HepG2 (cell line): ENCODE results near the gene NPDC1. TPM values are rescaled to one million over a fixed set of nuclear protein-coding genes. Genes with fewer than 3 reads are reported as not detected.
A peak's percentile ranks its signal among the peaks of the same experiment; 100 is the strongest.

ENCODE experiments used
- ARNTL ChIP-seq: sonication (generic); formaldehyde crosslinking; IDR thresholded peaks from 2 replicates; pipeline ENCODE4 v1.4.0; 2020; ENCODE audit warnings: mild to moderate bottlenecking, missing genetic modification reagents
- ATF7 ChIP-seq, 2 experiments: fragments of 450-650 bp in 1 of 2; sonication (generic) in 1 of 2; formaldehyde crosslinking in 1 of 2; IDR thresholded peaks; 2 replicates each; pipeline versions ENCODE4 v1.4.0 to v1.6.1; 2016 to 2020; ENCODE audit warnings: antibody characterized with exemption in 1 of 2, mild to moderate bottlenecking in 1 of 2, missing genetic modification reagents in 1 of 2
- FOXK2 ChIP-seq: fragments of 450-650 bp; IDR thresholded peaks from 2 replicates; pipeline ENCODE4 v1.6.1; 2016
- GATA4 ChIP-seq: sonication (generic); IDR thresholded peaks from 2 replicates; pipeline ENCODE4 v1.6.1; 2016; ENCODE audit warnings: antibody characterized with exemption, low read depth, borderline replicate concordance
- GTF2F1 ChIP-seq: fragments of 150-350 bp; IDR thresholded peaks from 2 replicates; pipeline ENCODE4 v1.6.1; 2014; ENCODE audit warnings: low read length
- JARID2 ChIP-seq: sonication (generic); formaldehyde crosslinking; IDR thresholded peaks from 2 replicates; pipeline ENCODE4 v1.8.1; 2023; ENCODE audit warnings: missing genetic modification reagents, inconsistent platforms; ENCODE audit not compliant: insufficient replicate concordance
- NFIB ChIP-seq: sonication (generic); formaldehyde crosslinking; IDR thresholded peaks from 2 replicates; pipeline ENCODE4 v1.9.0; 2021; ENCODE audit warnings: missing genetic modification reagents, mild to moderate bottlenecking, borderline replicate concordance
- RARG ChIP-seq: sonication (generic); formaldehyde crosslinking; IDR thresholded peaks from 2 replicates; pipeline ENCODE4 v1.4.0; 2020; ENCODE audit warnings: low read depth, mild to moderate bottlenecking, missing genetic modification reagents
- RNF2 ChIP-seq: fragments of 450-650 bp; conservative IDR thresholded peaks from 2 replicates; pipeline ENCODE4 v1.6.1; 2016; ENCODE audit warnings: low read depth
- SAFB2 ChIP-seq: sonication (generic); formaldehyde crosslinking; IDR thresholded peaks from 2 replicates; pipeline ENCODE4 v1.5.1; 2020; ENCODE audit warnings: missing genetic modification reagents, low read depth, mild to moderate bottlenecking, borderline replicate concordance
- SIX1 ChIP-seq: sonication (generic); formaldehyde crosslinking; IDR thresholded peaks from 2 replicates; pipeline ENCODE4 v1.4.0; 2020; ENCODE audit warnings: missing genetic modification reagents, borderline replicate concordance
- SRSF9 ChIP-seq: fragments of 200-400 bp; formaldehyde crosslinking; IDR thresholded peaks from 2 replicates; pipeline ENCODE4 v1.6.1; 2018; ENCODE audit warnings: borderline replicate concordance, mild to moderate bottlenecking, low read depth, low read length; ENCODE audit not compliant: insufficient read depth, poor library complexity, severe bottlenecking
- TEAD3 ChIP-seq: optimal IDR thresholded peaks from 2 replicates; pipeline ENCODE3; 2016; ENCODE audit warnings: borderline replicate concordance
- ZBTB21 ChIP-seq: sonication (generic); formaldehyde crosslinking; IDR thresholded peaks from 2 replicates; pipeline ENCODE4 v1.4.0; 2020; ENCODE audit warnings: missing genetic modification reagents
- ZBTB34 ChIP-seq: sonication (generic); formaldehyde crosslinking; IDR thresholded peaks from 2 replicates; pipeline ENCODE4 v1.8.0; 2022; ENCODE audit warnings: mild to moderate bottlenecking, missing genetic modification reagents
- ZC3H4 ChIP-seq: sonication (generic); formaldehyde crosslinking; IDR thresholded peaks from 2 replicates; pipeline ENCODE4 v1.4.0; 2020; ENCODE audit warnings: missing genetic modification reagents, borderline replicate concordance
- ZNF121 ChIP-seq: sonication (generic); formaldehyde crosslinking; IDR thresholded peaks from 2 replicates; pipeline ENCODE4 v1.5.0; 2020; ENCODE audit warnings: mild to moderate bottlenecking, missing genetic modification reagents
- ZNF354B ChIP-seq: sonication (generic); formaldehyde crosslinking; IDR thresholded peaks from 2 replicates; pipeline ENCODE4 v1.8.0; 2022; ENCODE audit warnings: mild to moderate bottlenecking, missing genetic modification reagents
- ZNF431 ChIP-seq: sonication (generic); formaldehyde crosslinking; IDR thresholded peaks from 2 replicates; pipeline ENCODE4 v1.9.0; 2022; ENCODE audit warnings: missing genetic modification reagents, low read depth, mild to moderate bottlenecking, borderline replicate concordance
- ZNF546 ChIP-seq: sonication (generic); formaldehyde crosslinking; conservative IDR thresholded peaks from 2 replicates; pipeline ENCODE4 v1.8.1; 2023; ENCODE audit warnings: mild to moderate bottlenecking, missing genetic modification reagents
- ZNF564 ChIP-seq: sonication (generic); formaldehyde crosslinking; IDR thresholded peaks from 2 replicates; pipeline ENCODE4 v1.8.1; 2023; ENCODE audit warnings: mild to moderate bottlenecking, missing genetic modification reagents
- ZNF629 ChIP-seq: sonication (generic); formaldehyde crosslinking; conservative IDR thresholded peaks from 2 replicates; pipeline ENCODE4 v1.5.0; 2020; ENCODE audit warnings: missing genetic modification reagents
- ZNF850 ChIP-seq: sonication (generic); formaldehyde crosslinking; conservative IDR thresholded peaks from 2 replicates; pipeline ENCODE4 v1.9.0; 2021; ENCODE audit warnings: mild to moderate bottlenecking, missing genetic modification reagents
- ZSCAN22 ChIP-seq: sonication (generic); formaldehyde crosslinking; IDR thresholded peaks from 2 replicates; pipeline ENCODE4 v1.4.0; 2020; ENCODE audit warnings: mild to moderate bottlenecking, missing genetic modification reagents
- polyA plus RNA-seq, 8 experiments: library from polyadenylated mRNA; depleted of rRNA in 3 of 8; stranded (reverse) in 7 of 8; unstranded in 1 of 8; fragments of >200 nt; fragmentation: Illumina TruSeq in 4 of 8; extraction: Trizol in 4 of 8; gene quantifications; 2 replicates each; pipeline versions ENCODE4 v1.2.1 to v1.2.3, GENCODE V29; 2011 to 2016; ENCODE audit warnings: low read depth in 4 of 8, missing spikeins in 1 of 8, mixed read lengths in 1 of 8; ENCODE audit not compliant: insufficient read depth in 1 of 8
- total RNA-seq, 5 experiments: library from RNA; depleted of rRNA; stranded (reverse); fragments of >200 nt; fragmentation: Illumina TruSeq; extraction: Trizol; gene quantifications; 2 replicates each; pipeline ENCODE4 v1.2.3, GENCODE V29; 2016; ENCODE audit warnings: low read depth in 1 of 5
- TF ChIP-seq, protein P1 (sequence below): sonication (generic); formaldehyde crosslinking; IDR thresholded peaks from 2 replicates; pipeline ENCODE4 v1.5.0; 2020; ENCODE audit warnings: missing genetic modification reagents
- TF ChIP-seq, protein P2 (sequence below): sonication (generic); formaldehyde crosslinking; IDR thresholded peaks from 2 replicates; pipeline ENCODE4 v1.4.0; 2020; ENCODE audit warnings: missing genetic modification reagents, borderline replicate concordance
- TF ChIP-seq, protein P3 (sequence below): sonication (generic); formaldehyde crosslinking; IDR thresholded peaks from 2 replicates; pipeline ENCODE4 v1.4.0; 2020; ENCODE audit warnings: missing genetic modification reagents, borderline replicate concordance

The NPDC1 gene
- total and polyA plus RNA-seq, 2 of the 13 experiments (the other 11 are each of a cell fraction or from before 2014, with no cell fraction given): 0.84 to 5.4 TPM

DNA sequence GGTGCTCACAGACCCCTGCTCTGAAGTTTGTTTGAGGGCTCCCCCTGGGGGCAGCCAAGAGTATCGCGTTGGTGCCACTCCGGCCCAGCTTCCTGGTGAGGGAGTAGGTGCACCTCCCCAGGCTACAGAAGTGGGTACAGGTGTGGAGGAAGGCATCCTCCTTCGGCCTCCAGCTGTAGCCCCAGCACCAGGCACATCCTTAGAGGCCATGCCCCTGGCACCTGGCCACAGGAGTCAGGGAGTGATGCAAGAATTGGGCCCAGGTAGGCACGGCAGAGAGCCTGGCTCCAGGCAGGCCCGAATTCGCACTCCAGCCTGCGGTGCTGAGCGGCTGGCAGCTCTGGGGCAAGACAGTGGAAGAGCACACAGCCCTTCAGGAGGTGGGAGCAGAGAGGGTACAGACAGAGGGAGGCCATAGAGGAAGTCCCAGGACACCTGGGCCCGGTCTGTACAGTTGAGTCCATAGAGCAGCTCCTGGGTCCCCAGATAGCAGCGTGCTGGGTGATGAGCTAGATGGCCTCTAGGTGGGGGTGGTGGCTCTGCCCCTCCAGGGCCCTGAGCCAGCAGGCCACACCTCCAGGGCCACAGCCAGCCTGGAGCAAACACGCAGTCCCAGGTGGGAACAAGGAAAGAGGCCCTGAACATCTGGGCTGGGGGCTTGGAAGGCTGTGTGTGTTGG, 22.0 kb upstream of the NPDC1 start (continued):
- TF ChIP-seq, protein P1, sequence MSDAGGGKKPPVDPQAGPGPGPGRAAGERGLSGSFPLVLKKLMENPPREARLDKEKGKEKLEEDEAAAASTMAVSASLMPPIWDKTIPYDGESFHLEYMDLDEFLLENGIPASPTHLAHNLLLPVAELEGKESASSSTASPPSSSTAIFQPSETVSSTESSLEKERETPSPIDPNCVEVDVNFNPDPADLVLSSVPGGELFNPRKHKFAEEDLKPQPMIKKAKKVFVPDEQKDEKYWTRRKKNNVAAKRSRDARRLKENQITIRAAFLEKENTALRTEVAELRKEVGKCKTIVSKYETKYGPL: no peak
- no peak for TF ChIP-seq JARID2 (CRISPR knock-in tag)
- peak; percentile 58; the same call in 1 of the 2 replicates for TF ChIP-seq ZNF121 (CRISPR knock-in tag)
- no peak for TF ChIP-seq ZC3H4
- TF ChIP-seq TEAD3: no peak
- TF ChIP-seq ATF7 (IDR thresholded peaks at IDR 0.05): no peak
- 0 out of 2 replicates have a peak, but pooled peaks have one; percentile 16 for TF ChIP-seq ATF7 (CRISPR knock-in tag; IDR thresholded peaks at IDR 0.05)
- TF ChIP-seq NFIB (CRISPR knock-in tag): no peak
- TF ChIP-seq FOXK2: no peak
- TF ChIP-seq ZNF354B (CRISPR knock-in tag): 0 out of 2 replicates have a peak, but pooled peaks have one; percentile 75
- TF ChIP-seq SRSF9: no peak
- TF ChIP-seq RNF2: no peak
- TF ChIP-seq ZSCAN22 (CRISPR knock-in tag): no peak
- peak; percentile 63; the same call in 1 of the 2 replicates for TF ChIP-seq ZNF564 (CRISPR knock-in tag)
- TF ChIP-seq ARNTL: no peak
- no peak for TF ChIP-seq GTF2F1
- no peak for TF ChIP-seq ZNF546 (CRISPR knock-in tag)
- TF ChIP-seq GATA4: no peak
- TF ChIP-seq ZBTB34: peak; percentile 59; the same call in 1 of the 2 replicates
- TF ChIP-seq, protein P2, sequence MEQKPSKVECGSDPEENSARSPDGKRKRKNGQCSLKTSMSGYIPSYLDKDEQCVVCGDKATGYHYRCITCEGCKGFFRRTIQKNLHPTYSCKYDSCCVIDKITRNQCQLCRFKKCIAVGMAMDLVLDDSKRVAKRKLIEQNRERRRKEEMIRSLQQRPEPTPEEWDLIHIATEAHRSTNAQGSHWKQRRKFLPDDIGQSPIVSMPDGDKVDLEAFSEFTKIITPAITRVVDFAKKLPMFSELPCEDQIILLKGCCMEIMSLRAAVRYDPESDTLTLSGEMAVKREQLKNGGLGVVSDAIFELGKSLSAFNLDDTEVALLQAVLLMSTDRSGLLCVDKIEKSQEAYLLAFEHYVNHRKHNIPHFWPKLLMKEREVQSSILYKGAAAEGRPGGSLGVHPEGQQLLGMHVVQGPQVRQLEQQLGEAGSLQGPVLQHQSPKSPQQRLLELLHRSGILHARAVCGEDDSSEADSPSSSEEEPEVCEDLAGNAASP (CRISPR knock-in tag): no peak
- TF ChIP-seq RARG: no peak
- TF ChIP-seq, protein P3, sequence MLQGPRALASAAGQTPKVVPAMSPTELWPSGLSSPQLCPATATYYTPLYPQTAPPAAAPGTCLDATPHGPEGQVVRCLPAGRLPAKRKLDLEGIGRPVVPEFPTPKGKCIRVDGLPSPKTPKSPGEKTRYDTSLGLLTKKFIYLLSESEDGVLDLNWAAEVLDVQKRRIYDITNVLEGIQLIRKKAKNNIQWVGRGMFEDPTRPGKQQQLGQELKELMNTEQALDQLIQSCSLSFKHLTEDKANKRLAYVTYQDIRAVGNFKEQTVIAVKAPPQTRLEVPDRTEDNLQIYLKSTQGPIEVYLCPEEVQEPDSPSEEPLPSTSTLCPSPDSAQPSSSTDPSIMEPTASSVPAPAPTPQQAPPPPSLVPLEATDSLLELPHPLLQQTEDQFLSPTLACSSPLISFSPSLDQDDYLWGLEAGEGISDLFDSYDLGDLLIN (CRISPR knock-in tag): peak; percentile 51; the same call in 1 of the 2 replicates
- TF ChIP-seq ZNF850: no peak
- TF ChIP-seq SIX1 (CRISPR knock-in tag): no peak
- no peak for TF ChIP-seq ZNF431
- TF ChIP-seq ZBTB21 (CRISPR knock-in tag): no peak
- TF ChIP-seq SAFB2 (CRISPR knock-in tag): peak; percentile 69; the same call in 1 of the 2 replicates
- TF ChIP-seq ZNF629 (CRISPR knock-in tag): peak; percentile 43; the same call in 1 of the 2 replicates
